RPMI7951 (cell line): ENCODE results near the gene TEAD2. TPM values are rescaled to one million over a fixed set of nuclear protein-coding genes. Genes with fewer than 3 reads are reported as not detected.

Experiments used
- DNase-seq: peaks from one replicate; pipeline ENCODE4 v3.0.0-alpha.2; 2012; ENCODE audit warnings: low read depth
- total RNA-seq: library from RNA; depleted of rRNA; stranded (reverse); fragments of >200 nt; shearing (Covaris generic); gene quantifications from 2 replicates; pipeline ENCODE4 v1.2.3, GENCODE V29; 2014

Gene TEAD2
- total RNA-seq, 1 experiment from 2014 or later = 36.4 TPM

GRCh38 chr19:49348305-49349189, 13.7 kb downstream of the TEAD2 start:
- DNase-seq = no peak

GRCh38 chr19:49347835-49348234, 14.4 kb downstream of the TEAD2 start:
- DNase-seq = peak; percentile 77

DNA sequence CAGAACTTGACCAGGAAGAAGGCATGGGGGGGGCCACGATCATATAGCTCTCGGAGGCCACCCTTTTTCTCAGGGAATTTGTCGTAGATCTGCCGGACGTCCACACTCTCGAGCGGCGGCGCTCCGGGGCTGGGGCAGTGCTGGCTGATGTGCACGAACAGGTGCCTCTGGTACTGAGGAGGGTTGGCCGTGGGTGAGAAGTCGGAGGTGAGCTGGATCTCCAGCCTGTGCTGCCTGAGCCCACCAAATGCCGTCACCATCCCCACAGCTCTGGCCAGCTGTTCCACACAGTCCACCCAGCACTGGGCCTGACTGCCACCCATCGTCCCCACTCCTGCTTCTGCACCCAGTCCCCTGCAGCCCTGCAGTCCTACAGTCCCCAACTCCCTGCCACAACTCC, 15.0 kb downstream of the TEAD2 start:
- no peak for DNase-seq

- no peak for DNase-seq
Observed at GRCh38 chr19:49344505-49345423, 17.5 kb downstream of the TEAD2 start.

DNA sequence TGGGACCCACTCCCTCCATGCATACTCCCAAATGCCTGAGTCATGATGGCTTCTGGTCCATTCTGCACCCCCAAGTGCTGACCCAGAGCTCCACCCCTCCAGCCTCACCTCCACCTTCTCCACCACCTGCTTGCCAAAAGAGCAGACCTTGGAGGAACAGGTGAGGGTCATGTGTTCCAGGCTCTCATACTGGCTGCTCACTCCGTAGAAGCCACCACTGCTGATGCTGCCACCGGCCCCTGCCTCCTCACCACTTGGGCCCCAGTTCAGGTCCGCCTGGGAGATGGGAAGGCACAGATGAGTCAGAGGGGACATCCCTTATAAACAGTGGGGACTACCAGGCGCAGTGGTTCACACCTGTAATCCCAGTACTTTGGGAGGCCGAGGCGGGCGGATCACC, 19.1 kb downstream of the TEAD2 start:
- DNase-seq = no peak

- DNase-seq = no peak
Observed at GRCh38 chr19:49342291-49342721, 19.9 kb downstream of the TEAD2 start.

- DNase-seq = no peak
Observed at GRCh38 chr19:49340865-49341718, 21.1 kb downstream of the TEAD2 start.

- DNase-seq = no peak
Observed at GRCh38 chr19:49340069-49340864, 21.9 kb downstream of the TEAD2 start.

GRCh38 chr19:49339301-49340068, 22.7 kb downstream of the TEAD2 start:
- peak; percentile 79 for DNase-seq

GRCh38 chr19:49338691-49339300, 23.4 kb downstream of the TEAD2 start:
- no peak for DNase-seq

DNA sequence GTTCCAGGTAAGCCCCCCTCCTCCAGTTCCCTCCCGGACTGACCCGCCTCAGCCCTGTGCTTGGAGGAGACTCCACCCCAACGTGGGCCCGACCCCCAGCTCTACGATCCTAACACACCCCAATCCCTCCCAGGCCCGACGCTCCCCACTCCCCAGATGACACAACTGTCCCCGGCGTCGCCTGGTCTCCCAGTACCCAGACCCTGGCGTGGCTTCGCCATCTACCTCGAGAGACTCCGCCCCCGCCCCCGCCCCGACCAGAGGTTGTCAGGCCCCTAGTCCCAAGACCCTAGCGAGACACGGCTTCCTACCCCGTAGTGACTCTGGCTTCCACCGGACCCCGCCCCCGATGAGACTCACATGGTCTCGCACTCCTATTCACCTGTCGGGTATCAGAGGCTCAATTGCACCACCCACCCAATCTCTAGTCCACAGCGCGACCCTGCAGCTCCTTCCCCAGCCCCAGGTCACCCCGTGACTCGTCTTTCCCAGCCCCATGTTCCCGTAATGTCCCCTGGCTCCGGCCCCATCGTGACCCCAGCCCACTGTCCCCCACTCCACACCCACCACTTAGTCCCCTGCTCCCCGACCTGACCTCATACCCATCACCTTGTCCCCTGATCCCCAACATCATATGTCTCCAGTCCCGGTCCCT, 24.1 kb downstream of the TEAD2 start:
- no peak for DNase-seq

DNA sequence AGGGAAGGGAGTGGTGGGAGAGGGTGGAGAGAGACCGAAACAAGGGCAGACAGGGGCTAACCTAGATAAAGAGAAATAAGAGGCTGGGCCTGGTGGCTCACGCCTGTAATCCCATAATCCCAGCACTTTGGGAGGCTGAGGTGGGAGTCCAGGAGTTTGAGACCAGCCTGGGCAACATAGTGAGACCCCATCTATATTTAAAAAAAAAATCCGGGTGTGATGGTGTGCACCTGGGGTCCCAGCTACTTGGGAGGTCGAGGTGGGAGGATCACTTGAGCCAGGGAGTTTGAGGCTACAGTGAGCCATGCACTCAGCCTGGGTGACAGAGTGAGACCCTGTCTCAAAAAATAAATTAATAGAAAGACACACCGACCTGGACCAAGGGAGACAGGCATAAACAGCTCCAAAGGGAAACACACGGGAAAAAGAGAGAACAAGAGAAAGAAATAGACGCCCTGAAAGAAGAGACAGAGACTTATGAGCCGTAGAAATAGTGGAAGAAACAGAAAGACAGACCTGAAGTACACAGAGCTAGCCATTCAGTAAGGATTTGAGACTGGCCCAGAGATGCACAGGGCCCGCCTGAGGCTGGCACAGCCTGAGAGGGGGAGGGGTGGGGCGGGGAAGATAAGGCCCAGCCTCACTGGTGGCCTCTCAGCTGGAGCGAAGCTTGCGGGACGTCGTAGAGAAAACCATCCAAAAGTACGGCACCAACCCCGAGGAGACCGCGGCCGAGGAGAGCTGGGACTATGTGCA, 24.8 kb downstream of the TEAD2 start:
- DNase-seq = no peak

- DNase-seq = no peak
Observed at GRCh38 chr19:49336482-49337266, 25.5 kb downstream of the TEAD2 start.

DNA sequence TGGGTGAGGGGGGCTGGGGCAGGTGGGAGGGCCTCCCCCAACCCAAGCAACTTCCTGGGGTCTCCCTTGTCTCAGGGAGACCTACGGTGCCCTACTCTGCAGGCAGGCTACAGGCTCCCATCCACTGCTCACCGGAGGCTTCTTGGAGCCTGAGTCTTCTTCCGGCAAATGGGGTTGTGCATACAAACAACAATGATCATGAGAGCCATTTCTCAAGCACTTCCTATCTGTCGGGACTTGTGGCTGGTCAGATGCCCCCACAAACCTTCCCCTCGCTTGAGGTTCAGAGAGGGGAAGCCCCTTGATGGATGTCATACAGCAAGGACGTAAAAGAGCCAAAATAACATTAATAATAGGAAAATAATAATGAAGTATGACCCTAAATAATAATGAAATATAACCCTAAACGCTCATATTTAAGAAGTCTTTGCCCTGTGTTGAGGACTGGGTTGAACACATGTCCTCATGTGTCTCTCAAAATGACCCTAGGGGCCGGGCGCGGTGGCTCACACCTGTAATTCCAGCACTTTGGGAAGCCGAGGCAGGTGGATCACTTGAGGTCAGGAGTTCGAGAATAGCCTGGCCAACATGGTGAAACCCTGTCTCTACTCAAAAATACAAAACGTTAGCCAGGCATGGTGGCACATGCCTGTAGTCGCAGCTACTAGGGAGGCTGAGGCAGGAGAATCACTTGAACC, 26.3 kb downstream of the TEAD2 start:
- no peak for DNase-seq

DNA sequence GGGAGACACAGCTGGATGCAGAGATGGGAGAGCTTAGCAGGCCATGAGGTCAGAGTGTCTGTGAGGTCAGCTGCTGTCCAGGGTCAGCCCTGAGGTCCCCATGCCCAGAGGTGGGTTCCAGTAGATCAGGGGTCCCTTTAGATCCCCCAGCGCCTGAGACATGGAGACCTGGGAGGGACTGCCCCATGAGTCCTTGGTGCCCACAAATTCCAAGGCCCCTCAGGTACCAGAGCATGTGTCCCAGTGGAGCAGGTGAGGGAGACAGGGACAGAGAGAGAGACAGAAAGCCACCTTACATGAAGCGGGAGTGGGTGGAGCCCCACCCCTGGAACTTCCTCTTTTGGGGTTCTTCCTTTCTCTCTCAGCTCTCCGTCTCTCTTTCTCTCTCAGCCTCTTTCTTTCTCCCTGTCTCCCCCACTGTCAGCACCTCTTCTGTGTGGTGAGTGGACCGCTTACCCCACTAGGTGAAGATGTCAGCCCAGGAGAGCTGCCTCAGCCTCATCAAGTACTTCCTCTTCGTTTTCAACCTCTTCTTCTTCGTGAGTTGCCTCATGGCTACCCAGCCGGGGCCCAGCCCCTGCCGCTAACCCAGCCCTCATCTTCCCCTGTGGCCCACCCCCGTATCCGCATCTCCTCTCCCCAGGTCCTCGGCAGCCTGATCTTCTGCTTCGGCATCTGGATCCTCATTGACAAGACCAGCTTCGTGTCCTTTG, 27.0 kb downstream of the TEAD2 start, which contains the start of gene CD37:
Gene CD37 (plus strand): TSS at position 336 of the 713 bp plus-strand sequence. CDS start 135 bp downstream, at position 471.
- DNase-seq = no peak

DNA sequence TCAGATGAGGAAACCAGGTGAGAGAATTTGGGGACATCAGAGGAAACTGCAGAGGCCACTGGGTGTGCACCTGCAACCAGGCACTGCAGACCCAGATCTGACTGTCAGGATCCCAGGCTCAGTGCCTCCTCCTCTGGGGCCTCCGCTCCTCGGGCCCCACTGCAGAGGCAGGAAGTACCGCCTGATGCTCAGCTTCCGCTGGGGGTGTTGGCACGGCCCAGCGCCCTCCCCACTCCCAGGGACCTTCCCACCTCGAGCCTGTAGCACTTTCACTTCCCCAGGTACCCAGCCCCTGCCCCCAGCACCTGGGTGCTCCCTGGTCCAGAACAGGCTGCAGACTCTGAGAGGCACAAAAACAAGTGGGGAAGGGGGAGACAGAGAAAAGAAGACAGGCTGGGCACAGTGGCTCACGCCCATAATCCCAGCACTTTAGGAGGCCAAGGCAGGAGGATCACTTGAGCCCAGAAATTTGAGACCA, 28.4 kb downstream of the TEAD2 start:
- DNase-seq = no peak
